Left kidney (tissue), 8 donors: ENCODE data around the gene HORMAD2. TPM values are rescaled to one million over a fixed set of nuclear protein-coding genes. Genes with fewer than 3 reads are reported as not detected.

Experiments
- DNase-seq: peaks from one replicate; pipeline ENCODE4 v3.0.0-alpha.2; 2013
- long read RNA-seq, 8 donors: transcript quantifications; one replicate each; lab custom pipeline, GENCODE V29; 2026
- polyA plus RNA-seq: library from polyadenylated mRNA; unstranded; fragments of 120-200 nt; gene quantifications from one replicate; pipeline ENCODE4 v1.2.1, GENCODE V29; 2013; ENCODE audit not compliant: insufficient read length

The HORMAD2 gene, protein sequence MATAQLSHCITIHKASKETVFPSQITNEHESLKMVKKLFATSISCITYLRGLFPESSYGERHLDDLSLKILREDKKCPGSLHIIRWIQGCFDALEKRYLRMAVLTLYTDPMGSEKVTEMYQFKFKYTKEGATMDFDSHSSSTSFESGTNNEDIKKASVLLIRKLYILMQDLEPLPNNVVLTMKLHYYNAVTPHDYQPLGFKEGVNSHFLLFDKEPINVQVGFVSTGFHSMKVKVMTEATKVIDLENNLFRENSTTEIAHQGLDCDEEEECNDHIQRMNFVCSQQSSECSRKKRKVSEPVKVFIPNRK
- polyA plus RNA-seq, result not detected
- long read RNA-seq, donor 1, result 0 reads
- long read RNA-seq, donor 2, result 0 reads
- long read RNA-seq, donor 3, result 0 reads
- long read RNA-seq, donor 4, result 0 reads
- long read RNA-seq, donor 5, result 0 reads
- long read RNA-seq, donor 6, result 0 reads
- long read RNA-seq, donor 7, result 0 reads
- long read RNA-seq, donor 8, result 0 reads

DNA sequence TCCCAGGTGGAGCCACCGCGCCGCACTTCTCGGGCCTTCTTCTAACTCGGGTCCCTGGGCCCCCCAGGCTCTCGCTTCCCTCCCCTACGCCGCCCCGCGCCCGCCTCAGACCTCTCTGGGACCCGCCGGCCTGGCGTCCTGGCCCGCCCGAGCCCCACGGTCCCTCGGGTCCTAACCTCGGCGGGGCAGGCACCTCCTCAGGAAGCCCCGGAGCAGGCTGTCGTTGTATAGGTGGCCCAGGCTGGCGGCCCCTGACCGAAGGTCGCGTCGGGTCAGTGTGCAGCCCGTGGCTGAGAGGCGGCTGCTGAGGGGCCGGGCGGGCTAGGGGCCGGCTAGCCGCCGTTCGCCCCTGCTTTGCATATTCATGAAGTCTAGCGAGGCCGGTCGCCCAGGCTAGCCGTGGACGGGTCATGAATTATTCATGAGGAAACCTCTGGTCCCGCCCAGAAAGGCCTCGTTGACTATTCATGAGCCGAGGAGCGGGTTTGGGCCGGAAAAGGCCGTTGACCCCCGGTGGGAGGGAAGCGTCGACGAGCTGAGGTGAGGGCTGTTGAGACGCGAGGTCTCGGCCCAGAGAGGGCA, at the start of gene HORMAD2:
Gene HORMAD2 (plus strand): TSS at position 513 of the 582 bp plus-strand sequence. CDS start 13,489 bp downstream, outside the sequence.
- DNase-seq, result peak; percentile 49

DNA sequence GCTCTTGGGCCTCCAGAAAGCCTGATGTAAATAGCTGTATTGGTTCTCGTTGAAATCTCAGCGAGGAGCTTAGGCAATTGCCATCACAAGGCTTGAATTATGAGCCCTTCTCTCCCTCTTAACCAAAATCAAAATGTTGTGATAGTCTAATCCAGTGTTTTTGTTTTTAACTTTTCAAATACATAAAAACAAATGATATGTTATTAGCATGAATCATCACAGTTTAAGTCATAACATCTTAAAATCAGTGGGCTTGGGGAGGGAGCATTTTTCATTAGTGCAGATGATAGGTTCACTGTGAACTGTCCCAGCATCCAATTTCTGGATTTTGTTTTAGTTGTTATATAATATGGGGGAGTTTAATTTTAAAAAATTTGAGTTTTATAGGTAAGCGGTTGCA, 48.9 kb upstream of the HORMAD2 start:
- no peak for DNase-seq

DNA sequence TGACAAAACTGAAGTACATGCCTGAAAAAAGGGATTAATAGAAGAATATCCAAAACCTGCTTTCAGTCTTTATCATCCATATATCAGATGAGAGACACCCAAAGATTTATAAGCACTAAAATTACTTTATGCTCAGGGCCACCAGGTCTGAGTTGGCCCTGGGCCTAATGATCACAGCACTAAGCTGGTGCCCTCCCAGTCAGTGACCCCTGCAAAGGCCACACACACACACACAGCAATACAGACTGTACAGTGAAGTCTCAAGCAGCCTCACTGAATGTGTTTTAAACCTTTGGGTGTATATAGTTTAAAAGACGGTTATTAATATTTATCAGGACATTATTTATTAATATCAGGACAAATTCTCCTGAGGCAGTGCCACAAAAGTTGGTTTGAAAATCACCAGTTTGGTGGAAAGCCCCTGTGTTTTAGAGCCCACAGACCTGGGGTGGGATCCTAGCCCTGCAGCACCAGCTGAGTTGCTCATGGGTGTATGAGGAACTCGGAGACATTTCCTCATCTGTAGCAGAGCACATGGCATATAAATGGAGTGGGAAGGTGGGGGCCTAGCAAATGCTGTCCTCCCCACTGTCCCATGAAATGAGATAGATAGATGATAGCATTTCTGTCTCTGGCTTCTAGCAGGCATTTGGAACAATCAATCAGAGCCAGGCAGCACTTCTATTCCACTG, 48.4 kb upstream of the HORMAD2 start:
- no peak for DNase-seq

DNA sequence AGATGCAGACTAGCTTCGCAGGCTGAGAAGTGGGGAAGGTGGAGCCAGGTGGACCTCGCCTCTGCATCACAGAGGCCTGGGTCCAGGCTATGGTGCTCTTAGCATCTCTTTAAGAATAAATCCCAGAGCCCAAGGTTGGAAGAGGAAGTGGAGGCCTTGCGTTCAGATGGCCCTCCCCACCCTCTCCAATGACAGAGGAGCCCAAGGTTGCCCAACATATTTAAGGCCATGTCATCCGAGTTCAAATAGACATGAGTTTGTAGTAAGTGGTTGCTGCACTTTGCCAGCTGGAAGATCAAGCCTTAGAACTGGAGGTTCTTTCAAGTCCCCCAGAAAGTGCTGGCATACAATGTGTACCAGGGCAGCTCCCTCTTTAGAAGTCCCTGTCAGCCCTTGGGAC, 47.1 kb upstream of the HORMAD2 start:
- no peak for DNase-seq

DNA sequence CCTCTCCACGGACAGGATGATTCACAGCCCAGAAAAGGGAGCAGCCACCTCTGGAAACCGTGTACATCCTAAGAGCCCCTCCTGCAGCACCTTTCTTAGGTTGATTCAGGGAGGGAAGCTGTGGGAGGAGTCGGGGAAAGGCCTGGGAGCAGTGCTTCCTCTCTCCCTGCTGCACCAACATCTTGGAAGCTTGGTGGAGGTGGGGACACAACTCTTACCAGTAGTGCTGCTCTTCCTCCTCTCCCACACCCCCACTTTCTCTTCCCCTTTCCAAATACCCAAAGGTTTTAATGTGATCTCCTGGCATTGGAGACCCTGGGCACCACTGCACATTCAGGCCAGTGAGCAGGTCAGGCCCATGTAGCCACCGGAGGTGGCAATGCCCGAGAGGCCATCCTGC, 46.4 kb upstream of the HORMAD2 start:
- DNase-seq, result no peak

DNA sequence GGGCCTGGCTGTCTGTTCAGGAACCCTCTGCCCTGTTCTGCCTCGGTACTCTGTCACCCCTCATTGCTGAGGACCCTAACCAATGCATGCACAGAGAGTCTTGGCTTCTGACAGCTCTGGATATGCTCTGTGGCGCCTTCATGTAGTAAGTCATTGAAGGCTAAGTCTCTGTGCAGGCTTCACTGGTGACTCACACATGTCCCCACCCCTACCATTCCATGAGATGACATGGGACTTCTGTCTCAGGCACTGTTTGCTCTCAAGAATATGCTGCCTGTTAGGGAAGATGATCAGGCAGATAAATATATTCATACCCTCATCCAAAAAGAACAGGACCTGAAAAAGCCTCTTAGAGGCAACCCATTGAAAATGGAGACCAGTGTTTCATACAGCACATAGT, 43.6 kb upstream of the HORMAD2 start:
- no peak for DNase-seq

DNA sequence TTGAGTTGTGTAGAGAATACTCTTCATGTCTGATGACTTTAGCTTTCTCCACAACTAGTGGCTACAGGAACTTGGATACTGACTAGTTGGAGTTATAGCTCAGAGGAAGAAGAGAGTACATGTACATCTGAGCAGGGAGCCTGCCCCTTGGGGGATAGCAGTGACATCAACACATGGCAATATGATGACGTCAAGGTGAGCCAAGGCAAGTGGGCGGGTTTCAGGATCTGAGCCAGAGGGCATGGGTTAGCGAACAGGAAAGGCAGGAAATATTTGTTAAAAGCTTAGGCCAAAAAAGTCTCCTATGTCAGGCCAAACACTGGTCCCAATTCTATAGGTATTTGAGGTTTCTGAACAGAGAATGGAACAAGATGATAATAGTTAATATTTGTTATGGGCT, 42.0 kb upstream of the HORMAD2 start:
- no peak for DNase-seq

DNA sequence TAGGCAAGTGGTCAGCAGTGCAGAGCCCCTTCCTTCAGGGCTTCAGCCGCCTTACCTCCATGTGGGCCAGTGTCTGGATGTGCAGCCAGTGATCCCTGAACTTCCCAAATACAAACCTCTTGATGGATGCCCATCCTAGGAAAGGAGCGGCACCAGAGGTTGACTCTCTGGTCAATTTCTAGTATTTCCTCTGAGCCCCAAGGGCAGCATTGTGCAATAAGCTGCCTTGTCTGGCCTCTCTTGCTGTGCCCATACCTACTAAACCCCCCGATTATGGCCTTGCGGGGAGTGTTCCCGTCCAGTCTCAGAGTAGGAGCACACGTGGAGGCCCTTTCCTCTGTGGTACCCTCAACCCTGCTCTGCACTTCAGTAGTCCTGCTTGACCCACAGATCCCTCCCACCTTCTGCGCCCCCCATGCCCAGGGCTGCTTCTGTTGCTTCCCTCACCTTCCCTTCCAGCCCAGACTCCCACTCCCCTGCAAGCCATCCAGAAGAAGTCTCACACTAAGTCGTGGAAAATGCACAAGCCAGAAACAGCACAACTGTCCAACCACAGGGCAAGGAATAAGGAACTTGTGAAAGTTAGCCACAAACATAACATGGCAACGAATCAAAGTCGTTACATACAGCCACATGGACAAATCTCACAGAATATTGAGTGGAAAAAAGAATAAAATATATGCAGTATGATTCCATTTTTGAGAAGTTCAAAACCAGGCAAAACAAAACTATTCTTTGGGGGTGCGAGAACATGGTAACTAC, 39.6 kb upstream of the HORMAD2 start:
- no peak for DNase-seq

DNA sequence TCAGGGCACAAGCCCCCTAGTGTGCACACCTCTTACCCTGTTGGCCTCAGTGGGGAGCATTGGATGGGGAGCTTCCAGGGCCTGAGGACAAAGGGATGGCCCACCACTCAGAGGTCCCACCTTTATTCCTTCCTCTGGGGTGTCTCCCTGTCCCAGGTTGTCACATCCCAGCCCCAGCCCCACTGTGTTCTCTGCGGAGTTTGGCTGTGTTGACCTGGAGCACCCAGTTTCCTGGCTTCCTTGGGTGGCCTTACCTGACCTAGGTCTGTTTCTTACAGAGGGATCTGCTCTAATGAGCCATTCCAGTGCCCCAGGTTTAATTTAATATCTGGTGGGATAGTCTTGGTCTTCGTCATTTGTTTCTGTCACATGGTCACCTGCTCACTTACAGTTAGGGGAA, 38.8 kb upstream of the HORMAD2 start:
- DNase-seq, result no peak

DNA sequence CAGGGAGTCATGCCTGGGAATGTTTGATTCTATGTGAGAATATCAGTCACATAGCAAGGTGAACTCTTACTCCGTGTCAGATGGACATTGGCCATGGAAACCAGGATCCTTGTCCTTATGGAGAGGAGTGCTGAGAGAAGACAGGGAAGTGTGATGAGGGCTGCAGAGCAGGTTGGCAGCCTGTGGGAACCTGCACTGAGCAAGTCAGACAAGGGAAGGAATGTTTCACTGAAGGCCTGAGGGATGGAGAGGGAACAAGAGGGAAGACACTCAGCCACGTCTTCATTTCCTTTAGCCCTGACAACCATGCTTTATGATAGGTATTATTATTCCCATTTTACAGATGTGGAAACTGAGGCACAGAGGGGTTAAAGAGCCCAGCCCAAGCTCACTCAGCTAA, 38.4 kb upstream of the HORMAD2 start:
- no peak for DNase-seq

DNA sequence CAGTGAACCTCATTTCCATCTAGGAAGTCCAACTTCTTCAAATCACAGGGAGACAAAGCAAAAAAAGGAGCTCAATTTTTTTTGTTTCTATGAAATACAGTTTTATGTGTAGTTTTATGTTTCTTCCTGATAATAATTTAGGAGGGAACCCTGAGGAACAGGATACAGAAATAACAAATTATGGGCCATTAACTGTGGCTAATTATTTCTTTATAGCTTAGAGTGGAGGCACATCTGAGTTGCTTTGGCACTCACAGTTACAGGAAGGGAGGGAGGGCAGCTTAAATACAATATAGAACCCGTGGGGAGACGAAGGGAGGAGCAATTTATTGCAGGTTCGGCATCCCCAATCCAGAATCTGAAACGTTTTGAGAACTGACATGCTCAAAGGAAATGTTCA, 37.1 kb upstream of the HORMAD2 start:
- DNase-seq, result peak; percentile 21

DNA sequence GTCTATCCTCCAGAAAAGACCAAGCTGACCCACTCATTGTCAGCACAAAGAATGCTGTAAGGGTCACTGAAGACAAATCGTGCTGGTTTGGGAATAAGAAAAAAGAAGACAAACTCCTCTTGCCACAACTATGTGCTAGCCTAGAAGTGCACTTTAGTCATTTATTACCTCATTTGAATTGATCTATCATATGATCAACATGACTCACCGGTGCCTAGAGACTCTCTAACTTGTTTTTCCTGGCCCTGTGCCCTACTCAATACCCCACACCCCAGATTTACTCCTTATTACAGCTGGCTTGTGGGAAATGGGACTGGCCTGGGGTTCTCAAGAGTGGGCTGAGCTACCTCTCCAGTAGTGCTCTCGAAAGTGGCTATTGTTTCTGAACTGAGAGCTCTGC, 35.9 kb upstream of the HORMAD2 start:
- no peak for DNase-seq

DNA sequence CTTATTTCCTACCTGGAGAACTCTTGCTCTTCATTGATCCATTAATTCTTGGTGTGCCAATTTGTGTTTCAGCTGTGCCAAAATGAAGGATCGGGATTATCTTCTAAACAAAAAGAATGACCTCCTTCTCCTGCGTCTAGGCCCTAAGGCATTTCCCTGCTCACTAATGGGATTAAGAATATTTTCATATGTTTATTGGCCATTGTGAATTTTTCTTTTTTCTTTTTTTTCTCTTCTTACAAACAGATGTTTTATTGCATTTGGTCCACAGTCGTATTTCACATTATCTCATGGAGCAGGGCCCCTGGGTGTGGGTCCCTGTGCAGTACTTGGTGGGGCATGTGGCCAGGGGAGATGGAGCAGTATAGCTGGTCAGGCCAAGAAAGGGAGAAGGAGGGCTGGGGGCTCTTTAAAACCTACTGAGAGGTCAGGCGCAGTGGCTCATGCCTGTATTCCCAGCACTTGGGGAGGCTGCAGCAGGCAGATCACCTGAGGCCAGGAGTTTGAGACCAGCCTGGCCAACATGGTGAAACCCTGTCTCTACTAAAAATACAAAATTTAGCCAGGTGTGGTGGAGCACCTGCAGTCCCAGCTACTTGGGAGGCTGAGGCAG, 35.3 kb upstream of the HORMAD2 start:
- DNase-seq, result no peak

DNA sequence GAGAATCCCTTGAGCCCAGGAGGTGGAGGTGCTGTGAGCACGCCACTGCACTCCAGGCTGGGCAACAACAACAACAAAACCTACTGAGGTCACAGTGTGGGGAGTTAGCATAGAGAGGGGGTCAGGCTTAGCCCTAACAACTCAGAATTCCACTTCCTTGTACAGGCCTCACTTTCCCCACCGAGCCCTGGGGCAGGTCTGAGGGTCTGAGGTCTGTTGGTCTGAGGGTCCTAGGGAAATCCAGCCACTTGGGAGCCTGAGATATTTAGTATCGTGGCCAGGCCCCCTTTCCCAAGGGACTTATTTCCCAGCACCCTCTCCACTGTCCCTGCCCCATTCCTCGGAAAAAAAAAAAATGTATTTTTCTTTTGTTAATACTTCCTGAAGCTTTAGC, 34.8 kb upstream of the HORMAD2 start:
- no peak for DNase-seq

DNA sequence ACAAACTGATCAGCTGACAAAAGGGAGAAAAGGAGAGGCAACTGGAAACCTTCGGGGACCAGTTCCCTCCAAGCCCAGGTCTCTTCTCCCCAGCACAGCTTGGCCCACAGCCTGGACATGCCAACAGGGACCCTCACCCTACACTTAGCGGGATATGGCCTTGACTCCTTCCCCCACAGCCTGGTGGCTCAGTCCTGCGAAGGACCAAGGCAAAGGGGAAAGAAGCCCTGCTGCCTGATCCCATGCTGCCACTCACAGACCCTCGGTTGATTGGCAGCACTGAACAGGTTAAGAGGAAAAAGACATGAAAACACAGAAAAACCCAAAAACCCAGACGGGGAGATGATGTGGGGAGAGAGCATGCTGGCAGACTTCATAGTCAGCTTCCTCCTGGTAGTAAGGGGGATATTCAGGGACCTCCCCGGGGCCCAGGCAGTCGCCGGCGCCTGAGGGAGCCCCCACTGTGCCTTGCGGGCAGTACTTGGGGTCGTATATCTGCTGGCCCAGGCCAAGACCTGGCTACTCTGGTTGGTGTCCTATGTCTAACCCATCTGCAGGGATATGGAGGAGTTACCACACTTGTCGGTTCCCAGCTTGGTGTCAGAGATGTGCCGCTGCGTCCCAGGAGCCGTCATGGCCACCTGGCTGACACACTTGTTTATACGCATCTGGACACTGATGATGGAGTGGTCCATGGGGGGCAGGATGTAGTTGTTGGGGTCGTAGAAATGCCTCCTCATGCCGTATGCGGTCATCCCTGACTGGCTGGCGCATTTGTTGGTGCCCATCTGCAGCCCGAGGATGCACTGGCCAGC, 34.2 kb upstream of the HORMAD2 start:
- DNase-seq, result no peak

DNA sequence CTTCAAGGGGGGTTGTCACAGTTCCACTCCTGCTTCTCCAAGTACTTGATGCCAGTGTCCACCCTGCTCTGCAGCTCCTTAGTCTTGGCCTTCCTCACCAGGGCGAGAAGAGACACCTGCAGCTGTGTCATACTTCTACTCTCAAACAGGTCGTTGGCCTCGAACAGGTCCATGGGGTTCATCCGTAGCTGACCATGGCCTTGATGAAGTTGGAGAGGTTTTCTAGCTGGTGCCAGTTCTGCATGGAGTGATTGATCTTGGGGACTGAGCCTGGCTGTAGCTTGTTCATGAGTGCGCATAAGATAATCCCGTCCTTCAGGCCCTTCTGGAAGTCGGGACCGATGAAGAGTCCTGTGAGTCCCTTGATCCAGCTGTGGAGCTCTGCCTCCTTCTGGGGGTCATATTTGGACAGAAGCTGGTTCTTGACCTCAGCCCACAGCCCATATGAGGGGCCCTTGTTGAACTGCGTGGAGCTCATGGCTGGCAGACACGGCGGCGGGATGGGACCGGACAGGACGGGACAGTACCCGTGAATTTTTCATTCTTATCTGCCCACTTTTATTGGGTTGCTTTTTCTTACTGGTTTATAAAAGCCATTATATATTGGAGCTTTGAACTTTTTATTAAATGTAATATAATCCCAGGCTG, 33.4 kb upstream of the HORMAD2 start:
- no peak for DNase-seq

DNA sequence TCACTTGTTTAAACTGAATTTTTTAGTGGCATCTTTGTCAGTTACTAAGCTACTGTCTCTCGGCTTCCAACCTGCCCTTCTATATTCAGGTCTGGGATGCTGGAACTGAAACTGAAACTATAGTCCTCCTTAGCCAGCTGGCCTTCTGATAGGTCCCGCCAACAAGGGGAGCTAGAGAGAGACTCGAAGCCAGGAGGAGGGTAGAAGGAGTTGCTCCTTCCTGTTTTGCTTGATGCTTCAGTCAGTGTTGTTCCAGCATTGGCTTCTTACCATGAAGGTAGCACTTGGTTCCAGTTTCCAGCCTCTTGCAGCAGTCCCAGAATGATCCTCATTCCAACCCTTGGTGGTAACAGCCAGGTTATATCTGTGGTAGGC, 32.9 kb upstream of the HORMAD2 start:
- DNase-seq, result no peak

DNA sequence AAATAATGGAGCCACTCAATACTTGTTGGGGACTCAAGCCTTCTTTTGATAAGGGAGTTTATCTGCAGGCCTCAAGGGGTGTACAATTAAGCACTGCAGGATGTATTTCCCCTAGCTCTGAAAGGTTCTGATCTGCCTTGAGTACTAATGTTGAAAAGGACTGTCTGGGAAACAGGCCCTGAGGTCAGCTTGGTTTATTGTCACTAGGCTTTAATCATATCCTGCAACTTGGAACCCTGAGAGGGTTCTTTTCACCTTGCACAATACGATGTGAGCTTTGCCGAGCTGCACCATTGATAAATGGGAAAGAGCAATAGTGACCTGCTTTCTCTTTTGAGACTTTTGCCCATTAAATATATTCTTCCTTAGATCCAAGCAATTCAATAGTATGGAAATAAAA, 31.6 kb upstream of the HORMAD2 start:
- DNase-seq, result no peak

DNA sequence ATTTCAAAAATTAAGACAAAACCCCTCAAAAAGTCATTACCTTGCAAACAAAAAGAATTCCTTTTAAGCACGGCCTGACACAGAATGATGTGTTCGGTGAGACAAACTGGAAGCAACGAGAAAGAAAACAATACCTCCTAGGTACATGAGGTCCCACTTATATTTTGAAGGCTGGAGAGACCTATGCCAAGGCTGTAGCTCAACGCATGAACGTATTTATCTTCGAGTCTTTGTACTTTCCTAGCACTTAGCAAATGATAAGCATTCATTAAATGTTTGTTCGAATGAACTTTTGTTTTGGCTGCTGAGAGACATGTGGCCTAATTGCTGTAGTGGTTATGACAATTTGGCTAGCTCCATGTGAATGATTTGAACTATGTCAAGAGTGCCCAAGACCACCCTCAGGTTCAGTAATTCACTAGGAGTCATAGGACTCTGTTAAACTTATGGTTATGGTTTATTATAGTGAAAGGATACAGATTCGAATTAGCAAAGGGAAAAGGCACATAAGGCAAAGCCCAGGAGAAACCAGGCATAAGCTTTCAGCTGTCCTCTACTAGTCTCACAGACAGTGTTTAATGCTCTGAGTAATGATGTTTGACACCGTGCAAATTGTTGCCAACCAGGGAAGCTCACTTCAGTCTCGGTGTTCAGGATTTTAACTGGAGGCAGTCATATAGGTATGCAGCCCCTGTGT, 26.0 kb upstream of the HORMAD2 start:
- no peak for DNase-seq

DNA sequence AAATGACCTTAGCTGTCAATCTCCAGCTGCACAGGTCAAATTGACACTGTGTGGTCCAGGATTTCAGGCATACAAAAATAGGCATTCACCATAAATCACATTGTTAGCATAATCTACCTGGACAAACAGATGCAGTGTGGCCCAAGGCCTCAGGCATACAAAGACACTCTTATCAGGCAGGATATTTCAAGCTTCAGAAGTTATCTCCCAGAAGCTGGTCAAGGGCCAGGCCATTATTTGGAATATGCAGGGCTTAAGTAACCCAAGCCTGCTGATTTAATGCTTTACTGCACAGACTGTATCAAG, 25.5 kb upstream of the HORMAD2 start:
- no peak for DNase-seq
